ENCODE measurements around the gene CCN6.

DNA sequence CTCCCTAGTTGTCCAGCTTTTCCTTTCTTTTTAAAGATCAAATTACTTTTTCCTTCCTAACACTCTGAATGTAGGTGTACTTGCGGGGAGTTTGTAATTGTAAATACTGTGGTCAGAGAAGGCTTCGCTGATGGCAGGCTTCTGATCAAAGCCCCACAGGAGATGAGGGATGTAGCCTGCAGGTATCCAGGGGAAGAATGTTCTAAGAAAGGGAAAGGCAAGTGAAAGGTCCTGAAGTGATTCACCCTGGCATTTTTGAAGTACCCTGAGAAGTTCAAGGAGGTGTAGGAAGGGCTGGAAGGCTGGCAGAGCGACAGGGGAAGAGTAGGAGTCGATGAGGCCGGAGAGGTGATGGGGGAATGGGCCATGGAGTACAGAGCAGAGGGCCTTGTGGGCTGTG, 38.2 kb upstream of the CCN6 start:
- TF ChIP-seq POLR2A (IDR thresholded peaks at IDR 0.05) (no peak), EP300 (IDR thresholded peaks at IDR 0.05) (no peak)
- TF ChIP-seq, protein P1, sequence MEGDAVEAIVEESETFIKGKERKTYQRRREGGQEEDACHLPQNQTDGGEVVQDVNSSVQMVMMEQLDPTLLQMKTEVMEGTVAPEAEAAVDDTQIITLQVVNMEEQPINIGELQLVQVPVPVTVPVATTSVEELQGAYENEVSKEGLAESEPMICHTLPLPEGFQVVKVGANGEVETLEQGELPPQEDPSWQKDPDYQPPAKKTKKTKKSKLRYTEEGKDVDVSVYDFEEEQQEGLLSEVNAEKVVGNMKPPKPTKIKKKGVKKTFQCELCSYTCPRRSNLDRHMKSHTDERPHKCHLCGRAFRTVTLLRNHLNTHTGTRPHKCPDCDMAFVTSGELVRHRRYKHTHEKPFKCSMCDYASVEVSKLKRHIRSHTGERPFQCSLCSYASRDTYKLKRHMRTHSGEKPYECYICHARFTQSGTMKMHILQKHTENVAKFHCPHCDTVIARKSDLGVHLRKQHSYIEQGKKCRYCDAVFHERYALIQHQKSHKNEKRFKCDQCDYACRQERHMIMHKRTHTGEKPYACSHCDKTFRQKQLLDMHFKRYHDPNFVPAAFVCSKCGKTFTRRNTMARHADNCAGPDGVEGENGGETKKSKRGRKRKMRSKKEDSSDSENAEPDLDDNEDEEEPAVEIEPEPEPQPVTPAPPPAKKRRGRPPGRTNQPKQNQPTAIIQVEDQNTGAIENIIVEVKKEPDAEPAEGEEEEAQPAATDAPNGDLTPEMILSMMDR (IDR thresholded peaks at IDR 0.05): no peak

Measured in tibial nerve (tissue), 4 donors.